ENCODE data around the gene NEBL.

Gene NEBL

DNA sequence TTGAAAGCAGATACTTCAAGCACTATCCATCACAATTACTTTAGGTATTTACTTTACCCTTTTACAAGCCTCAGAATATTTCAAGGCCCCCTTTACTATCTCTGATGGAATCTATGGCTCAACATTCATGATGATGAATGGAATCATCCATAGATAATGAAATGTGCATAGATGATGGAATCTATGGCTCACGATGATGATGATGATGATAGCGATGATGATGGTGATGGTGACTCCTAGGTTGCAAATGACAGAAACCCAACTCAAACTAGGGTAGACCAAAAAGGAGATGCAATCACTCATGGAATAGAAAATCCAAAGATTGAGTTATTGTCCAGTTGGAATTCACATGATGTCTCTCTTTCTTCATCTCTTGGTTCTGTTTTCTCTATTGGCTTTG is 55.7 kb downstream of the NEBL start:
- H3K27ac ChIP-seq, result no peak overlapping the region
- H3K4me1 ChIP-seq (ENCODE audit: low read depth, poor library complexity, severe bottlenecking), result no peaks in the 10 kb centered on the region
- H3K4me2 ChIP-seq, result no peak overlapping the region
- TF ChIP-seq, protein P1, sequence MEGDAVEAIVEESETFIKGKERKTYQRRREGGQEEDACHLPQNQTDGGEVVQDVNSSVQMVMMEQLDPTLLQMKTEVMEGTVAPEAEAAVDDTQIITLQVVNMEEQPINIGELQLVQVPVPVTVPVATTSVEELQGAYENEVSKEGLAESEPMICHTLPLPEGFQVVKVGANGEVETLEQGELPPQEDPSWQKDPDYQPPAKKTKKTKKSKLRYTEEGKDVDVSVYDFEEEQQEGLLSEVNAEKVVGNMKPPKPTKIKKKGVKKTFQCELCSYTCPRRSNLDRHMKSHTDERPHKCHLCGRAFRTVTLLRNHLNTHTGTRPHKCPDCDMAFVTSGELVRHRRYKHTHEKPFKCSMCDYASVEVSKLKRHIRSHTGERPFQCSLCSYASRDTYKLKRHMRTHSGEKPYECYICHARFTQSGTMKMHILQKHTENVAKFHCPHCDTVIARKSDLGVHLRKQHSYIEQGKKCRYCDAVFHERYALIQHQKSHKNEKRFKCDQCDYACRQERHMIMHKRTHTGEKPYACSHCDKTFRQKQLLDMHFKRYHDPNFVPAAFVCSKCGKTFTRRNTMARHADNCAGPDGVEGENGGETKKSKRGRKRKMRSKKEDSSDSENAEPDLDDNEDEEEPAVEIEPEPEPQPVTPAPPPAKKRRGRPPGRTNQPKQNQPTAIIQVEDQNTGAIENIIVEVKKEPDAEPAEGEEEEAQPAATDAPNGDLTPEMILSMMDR (conservative IDR thresholded peaks at IDR 0.05; ENCODE audit: low read depth, low read length), result no peak
- H2AFZ ChIP-seq (ENCODE audit: low read depth), result no peak overlapping the region
- H3K36me3 ChIP-seq (ENCODE audit: insufficient read depth), result no peaks in the 10 kb centered on the region
- no peaks in the 10 kb centered on the region for H3K79me2 ChIP-seq (ENCODE audit: insufficient read depth, low read depth)
- no peaks in the 10 kb centered on the region for H4K20me1 ChIP-seq (ENCODE audit: insufficient read depth)
- H3K27me3 ChIP-seq (ENCODE audit: insufficient read depth, low read depth), result no peaks in the 10 kb centered on the region
- H3K4me3 ChIP-seq (IDR thresholded peaks at IDR 0.05; ENCODE audit: insufficient read depth, low read depth, low read length), result no peak overlapping the region
- no peak overlapping the region for H3K9ac ChIP-seq

DNA sequence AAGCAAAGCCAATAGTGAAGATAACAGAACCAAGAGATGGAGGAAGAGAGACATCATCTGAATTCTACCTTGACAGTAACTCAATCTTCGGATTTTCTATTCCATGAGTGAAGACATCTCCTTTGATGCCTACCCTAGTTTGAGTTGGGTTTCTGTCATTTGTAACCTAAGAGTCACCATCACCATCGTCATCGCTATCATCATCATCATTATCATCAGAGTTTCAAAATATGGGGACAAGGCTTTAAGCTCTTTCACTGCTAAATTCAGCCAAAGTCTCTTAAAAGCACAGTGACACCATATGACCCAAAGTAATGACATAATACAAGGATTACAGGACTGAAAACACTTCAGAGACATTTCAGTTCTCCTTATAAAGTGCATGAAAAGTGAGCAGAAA is 57.2 kb downstream of the NEBL start:
- no peaks in the 10 kb centered on the region for H3K4me1 ChIP-seq (ENCODE audit: low read depth, poor library complexity, severe bottlenecking)
- H3K79me2 ChIP-seq (ENCODE audit: insufficient read depth, low read depth), result no peaks in the 10 kb centered on the region
- TF ChIP-seq, protein P1 (conservative IDR thresholded peaks at IDR 0.05; ENCODE audit: low read depth, low read length), result no peak
- no peaks in the 10 kb centered on the region for H3K36me3 ChIP-seq (ENCODE audit: insufficient read depth)
- H3K27ac ChIP-seq, result no peak overlapping the region
- H3K4me2 ChIP-seq, result no peak overlapping the region
- H3K9ac ChIP-seq, result no peak overlapping the region
- no peaks in the 10 kb centered on the region for H4K20me1 ChIP-seq (ENCODE audit: insufficient read depth)
- H2AFZ ChIP-seq (ENCODE audit: low read depth), result no peak overlapping the region
- no peaks in the 10 kb centered on the region for H3K27me3 ChIP-seq (ENCODE audit: insufficient read depth, low read depth)
- no peak overlapping the region for H3K4me3 ChIP-seq (IDR thresholded peaks at IDR 0.05; ENCODE audit: insufficient read depth, low read depth, low read length)

DNA sequence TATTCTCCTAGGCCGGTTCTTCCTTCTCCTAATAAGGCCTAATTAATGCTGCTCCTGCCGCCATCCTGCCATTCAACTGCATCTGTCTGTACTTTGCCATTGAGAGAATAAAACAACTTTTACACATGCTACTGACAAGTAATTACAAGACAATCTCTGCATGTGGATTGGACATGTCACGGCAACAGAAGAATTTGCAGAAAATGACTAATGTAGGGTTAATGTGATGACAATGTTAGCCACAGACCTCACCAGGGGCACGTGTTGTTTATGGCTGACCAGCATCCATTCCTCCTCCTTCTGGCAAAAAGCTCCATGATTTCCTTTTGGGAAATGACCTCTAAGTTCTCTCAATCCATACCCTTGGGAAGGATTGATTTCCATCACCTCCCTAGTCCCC is 58.0 kb downstream of the NEBL start:
- H3K36me3 ChIP-seq (ENCODE audit: insufficient read depth), result no peaks in the 10 kb centered on the region
- H3K9ac ChIP-seq, result no peak overlapping the region
- no peaks in the 10 kb centered on the region for H3K4me1 ChIP-seq (ENCODE audit: low read depth, poor library complexity, severe bottlenecking)
- H4K20me1 ChIP-seq (ENCODE audit: insufficient read depth), result no peaks in the 10 kb centered on the region
- TF ChIP-seq, protein P1 (conservative IDR thresholded peaks at IDR 0.05; ENCODE audit: low read depth, low read length), result no peak
- no peak overlapping the region for H3K4me3 ChIP-seq (IDR thresholded peaks at IDR 0.05; ENCODE audit: insufficient read depth, low read depth, low read length)
- H3K4me2 ChIP-seq, result no peak overlapping the region
- H2AFZ ChIP-seq (ENCODE audit: low read depth), result no peak overlapping the region
- no peaks in the 10 kb centered on the region for H3K79me2 ChIP-seq (ENCODE audit: insufficient read depth, low read depth)
- no peak overlapping the region for H3K27ac ChIP-seq
- H3K27me3 ChIP-seq (ENCODE audit: insufficient read depth, low read depth), result no peaks in the 10 kb centered on the region

DNA sequence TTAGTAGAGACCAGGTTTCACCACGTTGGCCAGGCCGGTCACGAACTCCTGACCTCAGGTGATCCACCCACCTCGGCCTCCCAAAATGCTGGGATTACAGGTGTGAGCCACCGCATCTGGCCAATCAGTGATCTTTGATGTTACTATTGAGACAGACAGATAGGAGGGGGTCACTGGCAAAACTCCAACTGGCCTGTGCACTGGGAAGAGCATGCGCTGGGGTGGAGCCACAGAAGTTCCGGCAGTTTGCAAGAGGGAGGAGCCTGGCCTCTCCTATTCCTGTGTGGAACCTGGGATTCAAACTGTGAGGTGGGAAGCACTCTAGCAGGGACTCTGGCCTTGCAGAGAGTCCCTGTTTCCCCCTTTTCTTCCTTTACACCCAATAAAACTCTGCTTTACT is 60.7 kb downstream of the NEBL start:
- Histone ChIP-seq H3K4me3 (IDR thresholded peaks at IDR 0.05; ENCODE audit: insufficient read depth, low read depth, low read length) (no peak overlapping the region), H3K79me2 (ENCODE audit: insufficient read depth, low read depth) (no peaks in the 10 kb centered on the region), H3K9ac (no peak overlapping the region), H4K20me1 (ENCODE audit: insufficient read depth) (no peaks in the 10 kb centered on the region), H3K36me3 (ENCODE audit: insufficient read depth) (no peaks in the 10 kb centered on the region), H3K27ac (no peak overlapping the region), H3K4me1 (ENCODE audit: low read depth, poor library complexity, severe bottlenecking) (no peaks in the 10 kb centered on the region), H3K27me3 (ENCODE audit: insufficient read depth, low read depth) (no peaks in the 10 kb centered on the region), H2AFZ (ENCODE audit: low read depth) (no peak overlapping the region), H3K4me2 (no peak overlapping the region)
- TF ChIP-seq, protein P1 (conservative IDR thresholded peaks at IDR 0.05; ENCODE audit: low read depth, low read length), result no peak

DNA sequence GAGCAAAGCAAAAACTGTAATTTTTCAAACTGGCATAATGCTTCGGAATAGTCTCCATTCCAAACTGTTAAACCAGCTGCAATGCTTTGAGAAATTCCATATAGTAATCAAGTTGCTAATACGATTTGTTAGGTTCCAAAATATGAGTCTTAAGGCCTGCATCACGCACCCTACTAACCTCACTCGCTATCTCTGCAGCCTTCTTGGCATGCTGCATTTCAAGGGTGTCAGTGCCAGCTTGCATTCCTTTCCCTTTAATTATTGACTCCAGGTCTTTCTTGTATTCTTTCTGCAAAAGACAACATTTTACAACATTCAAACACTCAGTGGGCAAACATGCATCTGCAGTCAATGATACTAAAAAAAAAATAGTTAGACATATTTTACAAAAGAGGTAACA is 61.8 kb downstream of the NEBL start:
- H3K4me3 ChIP-seq (IDR thresholded peaks at IDR 0.05; ENCODE audit: insufficient read depth, low read depth, low read length), result no peak overlapping the region
- no peaks in the 10 kb centered on the region for H3K36me3 ChIP-seq (ENCODE audit: insufficient read depth)
- no peaks in the 10 kb centered on the region for H3K4me1 ChIP-seq (ENCODE audit: low read depth, poor library complexity, severe bottlenecking)
- no peaks in the 10 kb centered on the region for H3K79me2 ChIP-seq (ENCODE audit: insufficient read depth, low read depth)
- H4K20me1 ChIP-seq (ENCODE audit: insufficient read depth), result no peaks in the 10 kb centered on the region
- H3K27ac ChIP-seq, result no peak overlapping the region
- TF ChIP-seq, protein P1 (conservative IDR thresholded peaks at IDR 0.05; ENCODE audit: low read depth, low read length), result no peak
- H3K4me2 ChIP-seq, result no peak overlapping the region
- H3K9ac ChIP-seq, result no peak overlapping the region
- no peak overlapping the region for H2AFZ ChIP-seq (ENCODE audit: low read depth)
- H3K27me3 ChIP-seq (ENCODE audit: insufficient read depth, low read depth), result no peaks in the 10 kb centered on the region

All from KMS-11 (cell line).